DMS79 treated with DMSO at 0.1 percent for 48 hours (cell line): Measurements from ENCODE around the gene LHX4.

ENCODE experiments used
- DNase-seq: peaks from one replicate; lab custom pipeline; 2025; lab: John Stamatoyannopoulos, UW

The LHX4 gene

DNA sequence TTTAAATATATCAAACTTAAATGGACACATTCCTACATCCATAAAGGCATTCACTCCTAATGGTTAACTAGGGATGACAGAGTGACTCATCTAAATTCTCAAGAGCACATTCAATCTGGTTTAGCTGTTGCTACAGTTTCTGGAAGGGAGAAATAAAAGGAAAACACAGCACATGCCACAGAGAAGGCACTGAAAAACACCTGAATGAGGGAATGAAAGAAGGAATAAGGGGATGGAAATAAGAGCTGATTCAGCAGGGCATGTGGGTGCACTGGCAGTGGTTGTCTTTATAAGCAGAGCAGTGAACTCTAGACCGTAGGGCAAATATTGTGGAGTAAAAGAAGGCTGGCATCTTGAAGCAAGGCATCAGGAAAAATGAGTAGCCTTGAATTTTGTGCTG lies 79.3 kb downstream of the LHX4 start:
- no peak for DNase-seq

DNA sequence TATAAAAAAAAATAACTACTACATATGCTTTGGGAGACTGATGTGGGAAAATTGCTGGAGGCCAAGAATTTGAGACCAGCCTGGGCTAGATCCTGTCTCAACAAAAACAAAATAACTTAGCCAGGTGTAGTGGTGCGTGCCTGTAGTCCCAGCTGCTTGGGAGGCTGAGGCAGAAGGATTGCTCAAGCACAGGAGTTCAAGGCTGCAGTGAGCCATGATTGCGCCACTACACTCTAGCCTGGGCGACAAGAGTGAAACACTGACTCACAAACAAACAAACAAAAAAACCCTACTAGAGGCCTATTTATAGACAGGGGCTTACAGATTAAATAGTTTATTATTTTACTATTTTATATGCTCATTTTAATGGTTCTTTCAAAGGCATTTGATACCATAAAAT lies 80.0 kb downstream of the LHX4 start:
- no peak for DNase-seq

DNA sequence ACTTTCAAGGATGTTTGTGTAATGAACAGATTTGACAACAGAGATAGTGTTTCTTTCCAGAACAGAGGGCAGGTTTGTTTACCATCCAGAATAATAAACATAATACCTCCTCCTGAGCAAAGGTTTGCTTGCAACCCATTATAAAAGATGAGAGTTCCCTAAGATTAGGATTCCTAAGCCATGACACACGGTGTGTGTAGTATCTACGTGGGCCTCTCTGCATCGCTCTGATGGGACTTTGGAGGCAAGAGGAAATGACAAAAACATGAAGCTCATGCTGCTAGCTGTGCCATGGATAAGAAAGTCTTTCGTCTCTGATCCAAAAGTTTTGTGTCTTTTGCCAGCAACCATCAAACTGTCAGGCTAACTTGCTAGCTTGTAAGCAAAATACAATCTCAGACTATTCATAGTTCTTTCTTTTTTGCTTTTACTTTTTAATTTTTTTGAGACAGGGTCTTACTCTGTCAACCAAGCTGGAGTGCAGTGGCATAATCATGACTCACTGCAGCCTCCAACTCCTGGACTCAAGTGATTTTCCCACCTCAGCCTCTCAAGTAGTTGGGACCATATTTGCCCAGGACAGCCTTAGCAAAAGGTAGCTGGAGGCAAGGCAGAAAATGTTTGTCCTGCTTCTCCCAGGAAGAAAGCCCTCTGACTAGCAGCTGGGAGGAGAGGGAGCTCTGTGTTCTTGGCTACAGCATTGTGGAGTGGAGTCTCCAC lies 81.1 kb downstream of the LHX4 start:
- DNase-seq = no peak

DNA sequence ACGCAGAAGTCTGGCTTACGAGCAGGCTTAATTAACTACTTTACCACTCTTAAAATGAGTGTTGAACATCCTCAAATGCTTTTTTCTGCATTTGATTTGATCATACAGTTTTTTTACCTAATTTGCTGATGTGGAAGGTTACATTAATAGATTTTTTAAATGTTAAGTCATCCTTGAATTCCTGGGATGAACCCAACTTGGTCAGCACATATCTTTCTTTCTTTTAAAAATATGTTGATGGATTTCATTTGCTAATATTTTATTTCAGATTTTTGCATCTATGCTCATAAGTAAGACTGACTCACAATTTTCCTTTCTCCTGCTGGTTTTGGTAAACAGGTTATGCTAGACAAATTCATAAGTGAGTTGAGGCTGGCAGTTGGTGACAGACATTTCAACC lies 82.9 kb downstream of the LHX4 start:
- DNase-seq = no peak

DNA sequence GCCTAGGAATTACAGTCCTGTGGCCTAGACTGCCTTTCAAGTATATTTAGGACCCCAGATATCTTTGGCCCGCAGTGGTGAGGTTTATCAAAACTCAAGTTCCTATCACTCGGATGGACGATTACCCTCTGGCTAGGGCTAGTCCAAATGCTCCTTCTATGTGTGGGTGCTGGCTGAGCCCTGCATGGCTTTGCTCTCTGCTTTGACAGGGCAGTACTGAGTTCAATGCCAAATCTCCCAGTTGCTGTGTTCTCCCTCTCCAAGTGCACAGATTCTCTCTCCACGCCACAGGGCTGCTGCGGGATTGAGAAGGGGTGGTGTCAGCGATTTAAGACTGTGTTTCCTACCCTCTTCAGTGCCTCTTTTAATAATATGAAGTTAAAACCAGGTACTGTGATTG lies 97.0 kb downstream of the LHX4 start:
- no peak for DNase-seq
